GM12892 (cell line): Measurements from ENCODE around the gene ST7.

Experiments
- POLR2A ChIP-seq: IDR thresholded peaks from 2 replicates; pipeline ENCODE4 v1.6.1; 2011; ENCODE audit warnings: low read depth, low read length, control low read depth
- POLR2AphosphoS5 ChIP-seq: IDR thresholded peaks from 2 replicates; pipeline ENCODE4 v1.6.1; 2011; ENCODE audit warnings: low read depth, low read length, control low read depth
- TAF1 ChIP-seq: IDR thresholded peaks from 2 replicates; pipeline ENCODE4 v1.6.1; 2011; ENCODE audit warnings: low read depth, mild to moderate bottlenecking, control low read depth, low read length, borderline replicate concordance

DNA sequence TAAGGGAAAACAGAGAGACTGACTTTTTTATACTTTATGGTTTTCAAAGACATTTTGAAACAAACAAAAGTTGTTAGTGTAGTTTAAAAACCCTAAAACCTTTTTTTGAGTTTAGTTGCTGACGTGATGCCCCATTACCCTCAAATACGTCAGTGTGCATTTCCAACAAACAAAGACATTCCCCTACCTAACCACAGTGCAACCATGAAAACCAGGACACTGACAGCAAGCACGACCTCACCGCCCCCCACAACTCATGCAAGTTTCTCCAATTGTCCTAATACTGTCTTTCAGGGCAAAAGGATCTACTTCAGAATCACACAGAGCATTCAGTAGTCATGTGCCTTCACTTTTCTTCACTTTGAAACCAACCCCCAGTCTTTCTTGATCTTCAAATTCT is 294.5 kb downstream of the ST7 start:
- TF ChIP-seq POLR2AphosphoS5 (no peak), POLR2A (no peak), TAF1 (no peak)
